Keratinocyte (primary cell): ENCODE data around the gene SH3RF1. TPM values are rescaled to one million over a fixed set of nuclear protein-coding genes. Genes with fewer than 3 reads are reported as not detected.
A peak's percentile ranks its signal among the peaks of the same experiment; 100 is the strongest.

Experiments
- DNase-seq: peaks from one replicate; pipeline ENCODE4 v3.0.0-alpha.2; 2011; ENCODE audit warnings: low read depth, missing footprints, low spot score
- FAIRE-seq: peaks from 2 replicates; lab custom pipeline; 2011; peaks lifted over from hg19 to GRCh38; lab: Jason Lieb, UNC
- H2AFZ ChIP-seq: 2 replicates; pipeline ENCODE4 v1.6.0; 2012; ENCODE audit warnings: low read length, control low read depth, inconsistent platforms; ENCODE audit not compliant: control insufficient read depth
- H3K27ac ChIP-seq: 2 replicates; pipeline ENCODE4 v1.5.1; 2011; ENCODE audit warnings: low read length; ENCODE audit not compliant: control insufficient read depth, insufficient read depth
- H3K27me3 ChIP-seq: 3 replicates; pipeline ENCODE4 v1.6.0; 2011; ENCODE audit warnings: low read length; ENCODE audit not compliant: control insufficient read depth, insufficient read depth; ENCODE audit errors: extremely low read depth
- H3K36me3 ChIP-seq, 2 experiments: 2 replicates in 1 of 2; 3 replicates in 1 of 2; pipeline ENCODE4 v1.5.1; 2011; ENCODE audit warnings: low read length in 2 of 2, mild to moderate bottlenecking in 1 of 2; ENCODE audit not compliant: control insufficient read depth in 2 of 2, insufficient read depth in 2 of 2; ENCODE audit errors: extremely low read depth in 1 of 2
- H3K4me1 ChIP-seq: 3 replicates; pipeline ENCODE4 v1.5.1; 2011; ENCODE audit warnings: low read length; ENCODE audit not compliant: control insufficient read depth, insufficient read depth; ENCODE audit errors: extremely low read depth
- H3K4me2 ChIP-seq: 3 replicates; pipeline ENCODE4 v1.6.0; 2011; ENCODE audit warnings: low read depth, low read length; ENCODE audit not compliant: control insufficient read depth, insufficient read depth; ENCODE audit errors: extremely low read depth
- H3K4me3 ChIP-seq, 3 experiments: fragments of 200-600 bp in 1 of 3; sonication (generic) in 1 of 3; 2 replicates in 2 of 3; 3 replicates in 1 of 3; pipeline ENCODE4 v1.5.1; 2011 to 2016; ENCODE audit warnings: low read length in 3 of 3, mild to moderate bottlenecking in 3 of 3, control low read depth in 2 of 3, inconsistent platforms in 1 of 3, low read depth in 1 of 3, mixed read lengths in 1 of 3, mixed run types in 1 of 3, moderate library complexity in 1 of 3; ENCODE audit not compliant: control insufficient read depth in 2 of 3, insufficient read depth in 2 of 3; ENCODE audit errors: extremely low read depth in 1 of 3
- H3K79me2 ChIP-seq: 2 replicates; pipeline ENCODE4 v1.6.0; 2012; ENCODE audit warnings: low read length; ENCODE audit not compliant: control insufficient read depth, insufficient read depth
- H3K9ac ChIP-seq: 3 replicates; pipeline ENCODE4 v1.6.0; 2011; ENCODE audit warnings: low read length; ENCODE audit not compliant: control insufficient read depth, insufficient read depth; ENCODE audit errors: extremely low read depth
- H3K9me1 ChIP-seq: 3 replicates; pipeline ENCODE4 v1.6.0; 2011; ENCODE audit warnings: low read length; ENCODE audit not compliant: control insufficient read depth, insufficient read depth; ENCODE audit errors: extremely low read depth
- H3K9me3 ChIP-seq: 2 replicates; pipeline ENCODE4 v1.5.1; 2012; ENCODE audit warnings: low read depth, low read length; ENCODE audit not compliant: control insufficient read depth
- H4K20me1 ChIP-seq: 3 replicates; pipeline ENCODE4 v1.6.0; 2011; ENCODE audit warnings: low read length; ENCODE audit not compliant: control insufficient read depth, insufficient read depth; ENCODE audit errors: extremely low read depth
- CTCF ChIP-seq, 3 experiments: IDR thresholded peaks in 1 of 3; conservative IDR thresholded peaks in 1 of 3; optimal IDR thresholded peaks in 1 of 3; 2 replicates in 2 of 3; 3 replicates in 1 of 3; pipeline versions ENCODE3 to v1.5.1; 2011; ENCODE audit warnings: low read length in 3 of 3, mild to moderate bottlenecking in 3 of 3, moderate library complexity in 2 of 3, control low read depth in 1 of 3, inconsistent platforms in 1 of 3; ENCODE audit not compliant: insufficient read depth in 2 of 3; ENCODE audit errors: extremely low read depth in 1 of 3
- EZH2 ChIP-seq: IDR thresholded peaks from one replicate; pipeline ENCODE4 v1.6.1; 2012; ENCODE audit warnings: inconsistent platforms, mild to moderate bottlenecking, low read length, moderate library complexity
- dilution Hi-C: fragments of 300-500 bp; cut with MboI; formaldehyde crosslinking; loops from one replicate; pipeline ENCODE4 v1.7.0; 2020; ENCODE audit warnings: low sequenced_read_pairs; ENCODE audit not compliant: extremely low pct_ligation_motif_present
- polyA plus RNA-seq, 5 experiments: library from polyadenylated mRNA; depleted of rRNA in 3 of 5; stranded (reverse) in 3 of 5; stranded (forward) in 1 of 5; unstranded in 1 of 5; fragments of >200 nt; gene quantifications; 1 replicate in 1 of 5; 2 replicates in 3 of 5; 3 replicates in 1 of 5; pipeline versions ENCODE4 v1.2.1 to v1.2.3, GENCODE V29; 2011 to 2012; ENCODE audit warnings: missing spikeins in 2 of 5, low read depth in 1 of 5, low replicate concordance in 1 of 5

The SH3RF1 gene
- polyA plus RNA-seq, 1 donor (not counting 4 experiments of a cell fraction or from before 2014, with no cell fraction given) = 9.5 TPM

- H2AFZ ChIP-seq = no peak overlapping the region
- FAIRE-seq (no peak), DNase-seq (no peak)
- H3K4me2 ChIP-seq = no peak overlapping the region
- H3K9me3 ChIP-seq = no peaks in the 10 kb centered on the region
- H3K79me2 ChIP-seq = peaks cover 42% of the 10 kb centered on the region
- no peaks in the 10 kb centered on the region for H3K9me1 ChIP-seq
- no peaks in the 10 kb centered on the region for H4K20me1 ChIP-seq
- no peak overlapping the region for H3K27ac ChIP-seq
- TF ChIP-seq CTCF (optimal IDR thresholded peaks at IDR 0.05 in 1 of 3, IDR thresholded peaks at IDR 0.05 in 1 of 3, conservative IDR thresholded peaks at IDR 0.05 in 1 of 3; ENCODE audit: extremely low read depth in 1 of 3, insufficient read depth in 2 of 3, low read length in 3 of 3) (no peak), EZH2 (no peak)
- peaks cover 0 to 2% of the 10 kb centered on the region in 2 experiments for H3K36me3 ChIP-seq
- H3K9ac ChIP-seq = no peak overlapping the region
- peaks cover 25% of the 10 kb centered on the region for H3K4me1 ChIP-seq
- dilution Hi-C loops = no loop called here
- H3K4me3 ChIP-seq = no peak overlapping the region
- H3K27me3 ChIP-seq = no peaks in the 10 kb centered on the region
Measured at GRCh38 chr4:169163495-169163894, 107.3 kb downstream of the SH3RF1 start.

GRCh38 chr4:169160825-169161224 lies 109.9 kb downstream of the SH3RF1 start:
- Histone ChIP-seq H3K9me3 (no peaks in the 10 kb centered on the region), H3K79me2 (peaks cover 41% of the 10 kb centered on the region), H3K4me3 (peak overlapping the region in 2 of 3 experiments; percentile 25 to 43), H4K20me1 (no peaks in the 10 kb centered on the region), H3K9me1 (no peaks in the 10 kb centered on the region), H3K9ac (peak overlapping the region; percentile 22), H3K27ac (no peak overlapping the region), H3K4me2 (peak overlapping the region; percentile 81), H3K36me3 (peaks cover 2 to 3% of the 10 kb centered on the region in 2 experiments), H3K4me1 (peaks cover 25% of the 10 kb centered on the region), H2AFZ (no peak overlapping the region), H3K27me3 (no peaks in the 10 kb centered on the region)
- DNase-seq (no peak), FAIRE-seq (peak; percentile 5)
- TF ChIP-seq EZH2 = no peak
- TF ChIP-seq CTCF (optimal IDR thresholded peaks at IDR 0.05 in 1 of 3, IDR thresholded peaks at IDR 0.05 in 1 of 3, conservative IDR thresholded peaks at IDR 0.05 in 1 of 3; ENCODE audit: extremely low read depth in 1 of 3, insufficient read depth in 2 of 3, low read length in 3 of 3) = no peak
- dilution Hi-C loops = no loop called here
